Adrenal gland (tissue), 5 donors: ENCODE results near the gene C1QTNF7.

ENCODE experiments used
- POLR2A ChIP-seq, 2 donors: fragments of 450-650 bp; IDR thresholded peaks; one replicate each; pipeline ENCODE4 v1.6.1; 2017; ENCODE audit warnings: antibody characterized with exemption in 2 of 2, mild to moderate bottlenecking in 2 of 2, moderate library complexity in 1 of 2
- TF ChIP-seq, protein P1 (sequence below), 6 experiments: fragments of 450-650 bp in 4 of 6; fragments of 200-600 bp in 2 of 6; sonication (generic) in 1 of 6; IDR thresholded peaks; 1 replicate in 5 of 6; 2 replicates in 1 of 6; pipeline versions ENCODE4 v1.5.1 to v1.8.0; 2016 to 2021; ENCODE audit warnings: antibody characterized with exemption in 6 of 6, mild to moderate bottlenecking in 2 of 6, moderate library complexity in 1 of 6
- donor health status: DM: no; HTN: no; CAD: no.

DNA sequence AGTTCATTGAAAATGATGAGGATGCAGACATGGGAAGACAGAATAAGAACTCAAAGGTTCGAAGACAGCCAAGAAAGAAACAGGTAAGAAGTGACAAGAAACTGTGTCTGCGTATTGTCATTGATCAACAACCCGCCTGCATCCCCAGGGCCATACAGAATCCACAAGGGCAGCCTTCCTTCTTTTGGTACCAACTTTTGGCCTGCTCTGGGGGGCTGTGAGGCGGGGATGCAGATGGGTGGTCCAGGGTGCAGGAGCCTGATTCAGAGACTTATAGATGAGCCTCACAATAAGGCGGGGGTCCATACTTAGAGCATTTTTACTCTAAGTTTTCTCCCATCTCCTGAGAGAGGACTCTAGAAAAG is 50.9 kb downstream of the C1QTNF7 start:
- TF ChIP-seq, protein P1, sequence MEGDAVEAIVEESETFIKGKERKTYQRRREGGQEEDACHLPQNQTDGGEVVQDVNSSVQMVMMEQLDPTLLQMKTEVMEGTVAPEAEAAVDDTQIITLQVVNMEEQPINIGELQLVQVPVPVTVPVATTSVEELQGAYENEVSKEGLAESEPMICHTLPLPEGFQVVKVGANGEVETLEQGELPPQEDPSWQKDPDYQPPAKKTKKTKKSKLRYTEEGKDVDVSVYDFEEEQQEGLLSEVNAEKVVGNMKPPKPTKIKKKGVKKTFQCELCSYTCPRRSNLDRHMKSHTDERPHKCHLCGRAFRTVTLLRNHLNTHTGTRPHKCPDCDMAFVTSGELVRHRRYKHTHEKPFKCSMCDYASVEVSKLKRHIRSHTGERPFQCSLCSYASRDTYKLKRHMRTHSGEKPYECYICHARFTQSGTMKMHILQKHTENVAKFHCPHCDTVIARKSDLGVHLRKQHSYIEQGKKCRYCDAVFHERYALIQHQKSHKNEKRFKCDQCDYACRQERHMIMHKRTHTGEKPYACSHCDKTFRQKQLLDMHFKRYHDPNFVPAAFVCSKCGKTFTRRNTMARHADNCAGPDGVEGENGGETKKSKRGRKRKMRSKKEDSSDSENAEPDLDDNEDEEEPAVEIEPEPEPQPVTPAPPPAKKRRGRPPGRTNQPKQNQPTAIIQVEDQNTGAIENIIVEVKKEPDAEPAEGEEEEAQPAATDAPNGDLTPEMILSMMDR (IDR thresholded peaks at IDR 0.05): no peak
- no peak for TF ChIP-seq POLR2A (IDR thresholded peaks at IDR 0.05)
